22Rv1 (cell line): ENCODE results near the gene ZNF784.

ENCODE experiments used
- H3K27ac ChIP-seq: fragments of 450-650 bp; 2 replicates; pipeline ENCODE4 v1.5.1; 2017
- CTCF ChIP-seq: fragments of 450-650 bp; IDR thresholded peaks from 2 replicates; pipeline ENCODE4 v1.5.1; 2017; ENCODE audit warnings: mild to moderate bottlenecking
- ZFX ChIP-seq: fragments of 450-650 bp; IDR thresholded peaks from 2 replicates; pipeline ENCODE4 v1.6.1; 2017; ENCODE audit warnings: antibody characterized with exemption, borderline replicate concordance

ZNF784 gene

DNA sequence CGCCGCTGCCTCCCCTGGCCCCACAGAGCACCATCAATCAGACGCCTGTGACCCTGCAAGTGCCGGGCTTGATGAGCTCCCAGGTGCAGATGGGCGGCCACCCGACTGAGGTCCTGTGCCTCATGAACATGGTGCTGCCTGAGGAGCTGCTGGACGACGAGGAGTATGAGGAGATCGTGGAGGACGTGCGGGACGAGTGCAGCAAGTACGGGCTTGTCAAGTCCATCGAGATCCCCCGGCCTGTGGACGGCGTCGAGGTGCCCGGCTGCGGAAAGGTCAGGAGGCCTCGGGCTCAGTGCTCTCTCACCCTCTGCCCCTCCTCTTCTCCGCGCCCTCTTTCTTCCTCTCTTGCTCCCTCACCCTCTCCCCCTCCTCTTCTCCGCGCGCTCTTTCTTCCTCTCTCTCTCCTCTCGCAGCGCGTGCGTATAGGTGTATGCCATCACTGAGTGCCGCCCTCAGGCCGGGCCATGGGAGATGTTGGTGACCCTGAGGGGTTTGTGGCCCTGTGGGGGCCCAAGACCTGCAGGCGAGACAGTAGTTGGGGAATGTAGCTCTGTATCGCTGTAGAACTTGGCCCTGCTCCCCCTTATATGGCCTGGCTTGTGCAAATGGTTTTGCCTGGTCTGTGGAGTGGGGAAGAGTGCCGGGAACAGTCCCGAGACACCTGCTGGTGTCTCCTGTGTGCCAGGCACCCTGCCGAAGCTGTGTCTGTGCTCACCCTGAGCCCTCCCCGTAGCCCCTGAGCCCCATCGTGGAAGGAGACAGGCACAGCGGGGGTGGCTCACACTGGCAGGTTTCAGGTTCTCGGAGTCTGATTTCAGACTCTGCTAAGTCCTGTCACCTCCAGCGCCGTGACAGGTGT, 45.3 kb upstream of the ZNF784 start:
- TF ChIP-seq CTCF (no peak), ZFX (no peak)
- H3K27ac ChIP-seq: no peak overlapping the region

DNA sequence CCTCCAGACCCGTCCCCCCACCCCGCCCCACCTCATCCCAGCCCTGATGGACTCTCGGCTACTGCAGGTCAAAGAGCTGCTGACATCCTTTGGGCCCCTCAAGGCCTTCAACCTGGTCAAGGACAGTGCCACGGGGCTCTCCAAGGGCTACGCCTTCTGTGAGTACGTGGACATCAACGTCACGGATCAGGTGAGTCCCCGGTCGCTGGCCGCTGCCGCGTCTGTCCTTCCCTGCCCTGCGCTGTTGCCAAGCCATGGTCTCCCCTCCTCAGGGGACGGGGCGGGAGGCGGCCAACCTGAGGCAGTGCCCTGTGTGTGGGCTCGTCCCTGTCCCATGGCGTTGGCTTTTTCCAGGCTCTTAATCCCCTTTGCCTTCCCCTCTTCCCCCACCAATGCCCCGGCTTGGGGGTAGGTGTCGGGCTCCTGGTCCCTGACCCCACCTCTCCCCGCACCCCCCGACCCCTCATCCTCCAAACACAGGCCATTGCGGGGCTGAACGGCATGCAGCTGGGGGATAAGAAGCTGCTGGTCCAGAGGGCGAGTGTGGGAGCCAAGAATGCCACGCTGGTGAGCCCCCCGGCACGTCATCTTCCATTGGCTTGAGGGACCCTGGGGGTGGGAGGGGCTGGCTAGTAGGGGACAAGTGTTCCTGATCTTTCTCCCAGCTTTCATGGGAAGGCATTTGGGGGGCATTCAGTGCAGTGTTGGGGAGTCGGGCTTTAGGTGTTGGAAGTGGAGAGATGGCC, 44.4 kb upstream of the ZNF784 start:
- TF ChIP-seq ZFX (no peak), CTCF (no peak)
- no peak overlapping the region for H3K27ac ChIP-seq

DNA sequence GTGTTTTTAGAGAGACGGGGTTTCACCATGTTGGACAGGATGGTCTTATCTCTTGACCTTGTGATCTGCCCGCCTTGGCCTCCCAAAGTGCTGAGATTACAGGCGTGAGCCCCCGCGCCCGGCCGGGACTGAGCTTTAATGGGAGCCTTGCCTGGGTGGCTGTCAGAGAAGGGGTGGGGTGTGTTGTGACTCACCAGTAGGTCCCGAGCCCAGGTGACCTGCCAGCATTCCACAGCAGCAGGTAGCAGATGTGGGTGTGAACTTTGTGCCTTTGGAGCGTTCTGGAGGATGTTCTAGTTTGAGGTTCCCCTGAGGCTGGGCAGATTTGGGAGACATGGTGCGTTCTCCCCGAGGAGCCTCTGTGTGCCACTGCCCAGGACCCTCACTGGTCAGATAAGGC, 43.6 kb upstream of the ZNF784 start:
- no peak overlapping the region for H3K27ac ChIP-seq
- TF ChIP-seq CTCF (no peak), ZFX (no peak)

DNA sequence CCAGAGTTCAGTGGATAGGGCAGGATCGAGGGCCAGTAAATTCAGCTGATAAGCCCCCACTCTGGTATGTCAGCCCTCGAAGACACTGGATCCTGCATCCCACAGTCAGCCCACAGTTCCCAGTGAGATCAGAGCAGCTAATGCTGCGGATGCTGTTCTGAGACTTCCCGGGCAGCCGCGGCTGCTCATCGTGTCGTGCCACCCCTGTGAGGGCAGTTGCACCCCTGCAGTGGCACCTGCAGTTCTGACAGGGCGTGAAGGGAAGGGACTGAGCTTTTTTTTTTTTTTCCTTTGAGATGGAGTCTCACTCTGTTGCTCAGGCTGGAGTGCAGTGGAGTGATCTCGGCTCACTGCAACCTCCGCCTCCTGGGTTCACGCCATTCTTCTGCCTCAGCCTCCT, 43.1 kb upstream of the ZNF784 start:
- H3K27ac ChIP-seq: no peak overlapping the region
- TF ChIP-seq CTCF (no peak), ZFX (no peak)

DNA sequence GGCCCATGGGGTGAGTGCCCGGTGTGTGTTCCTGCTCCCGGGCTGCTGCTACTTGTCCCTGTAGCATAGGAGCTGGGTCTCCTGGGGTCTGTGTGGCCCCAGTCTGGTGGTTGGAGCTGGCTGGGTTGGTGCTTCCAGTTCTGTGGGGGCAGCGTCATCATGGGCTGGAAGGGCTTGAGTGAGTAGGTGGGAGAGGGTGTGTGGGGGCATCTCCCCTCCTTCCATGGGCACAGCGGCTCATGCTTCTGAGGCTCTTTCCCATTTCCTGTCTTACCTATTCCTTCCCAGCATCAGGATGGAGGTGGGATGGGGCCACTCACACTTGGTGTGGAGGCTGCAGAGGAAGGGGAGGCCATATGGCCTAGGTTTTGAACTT, 42.6 kb upstream of the ZNF784 start:
- H3K27ac ChIP-seq: no peak overlapping the region
- TF ChIP-seq ZFX (no peak), CTCF (no peak)

DNA sequence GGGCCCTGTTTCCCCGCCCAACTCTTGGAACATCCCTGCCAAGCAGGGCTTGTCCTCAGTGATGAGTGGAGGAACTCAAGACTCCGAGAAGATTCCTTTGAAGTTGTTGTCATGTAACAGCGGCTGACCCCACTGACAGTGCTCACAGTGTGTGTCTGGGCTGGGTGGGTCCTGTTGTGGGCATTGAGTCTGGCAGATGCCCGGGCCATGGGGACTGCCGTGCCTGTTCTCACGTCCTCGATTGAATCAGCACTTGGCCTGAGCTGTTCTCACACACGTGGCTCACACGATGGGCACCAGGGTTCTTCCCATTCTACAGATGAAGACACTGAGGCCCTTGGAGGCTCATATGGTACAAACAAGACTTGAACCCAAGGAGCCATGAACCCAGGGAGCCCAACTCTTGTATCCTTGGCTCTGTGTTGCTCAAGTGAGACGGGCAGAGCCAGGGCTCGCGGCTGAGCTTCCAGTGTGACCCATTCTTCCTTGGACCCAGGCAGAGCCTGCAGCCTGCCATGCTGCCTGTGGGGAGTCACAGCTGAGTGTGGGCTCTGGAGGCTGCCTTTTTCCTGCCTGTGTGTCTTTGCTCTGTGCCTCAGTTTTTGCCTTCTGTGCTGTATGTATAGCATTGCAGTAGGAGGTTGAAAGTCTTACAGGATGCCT, 42.1 kb upstream of the ZNF784 start:
- TF ChIP-seq CTCF: no peak
- no peak for TF ChIP-seq ZFX
- no peak overlapping the region for H3K27ac ChIP-seq
